HCEC 1CT (cell line): Measurements from ENCODE around the gene PSMC3.

Source experiments
- DNase-seq: peaks from one replicate; pipeline ENCODE4 v3.0.0-alpha.2; 2017

The PSMC3 gene

GRCh38 chr11:47374720-47375019 is 51.6 kb downstream of the PSMC3 start:
- DNase-seq, result no peak

- DNase-seq, result peak; percentile 54
Observed at GRCh38 chr11:47373876-47374719, 52.1 kb downstream of the PSMC3 start.

GRCh38 chr11:47372422-47372821 is 53.8 kb downstream of the PSMC3 start:
- no peak for DNase-seq

GRCh38 chr11:47369676-47370075 is 56.6 kb downstream of the PSMC3 start:
- no peak for DNase-seq
